BE2C (cell line): ENCODE data around the gene ZNF675.
"Not testable (repeated sequence)": the region's sequence is repeated elsewhere in the genome, so short reads cannot be mapped to it uniquely, and the experiment has no call there.

Experiments used
- DNase-seq: peaks from one replicate; pipeline ENCODE4 v3.0.0-alpha.2; 2020
- H3K27me3 ChIP-seq: fragments of 250-450 bp; sonication (Bioruptor Pico); 2 replicates; pipeline ENCODE4 v1.5.1; 2020; ENCODE audit warnings: mild to moderate bottlenecking
- H3K36me3 ChIP-seq: fragments of 250-450 bp; sonication (Bioruptor Pico); 2 replicates; pipeline ENCODE4 v1.5.1; 2020; ENCODE audit warnings: mild to moderate bottlenecking
- H3K4me1 ChIP-seq: fragments of 250-450 bp; sonication (Bioruptor Pico); 2 replicates; pipeline ENCODE4 v1.5.1; 2020
- H3K4me3 ChIP-seq: 2 replicates; pipeline ENCODE4 v1.5.1; 2011; ENCODE audit warnings: low read depth, low read length
- H3K9me3 ChIP-seq: fragments of 250-450 bp; sonication (Bioruptor Pico); 2 replicates; pipeline ENCODE4 v1.5.1; 2020
- TF ChIP-seq, protein P1 (sequence below): IDR thresholded peaks from 2 replicates; pipeline ENCODE4 v1.5.1; 2012; ENCODE audit warnings: mild to moderate bottlenecking, low read depth, low read length

ZNF675 gene

DNA sequence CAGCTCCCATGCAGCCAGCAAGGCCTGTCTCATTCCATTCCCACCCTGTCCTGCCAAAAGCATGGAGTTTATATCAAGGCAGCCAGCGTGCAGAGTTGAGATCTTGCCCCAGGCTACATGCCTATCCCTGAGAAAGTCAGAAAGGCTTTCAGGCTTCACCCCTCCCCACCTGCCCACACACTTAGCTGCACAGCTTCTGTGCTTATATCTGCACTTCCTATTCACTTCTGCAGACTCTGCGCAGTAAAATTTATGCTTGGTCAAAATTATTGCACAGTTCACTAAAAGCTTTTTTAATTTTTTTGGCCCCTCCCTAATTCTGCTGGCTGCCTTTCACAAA is 12.5 kb upstream of the ZNF675 start:
- H3K36me3 ChIP-seq: no peaks in the 10 kb centered on the region
- no peak for DNase-seq
- no peaks in the 10 kb centered on the region for H3K9me3 ChIP-seq
- TF ChIP-seq, protein P1, sequence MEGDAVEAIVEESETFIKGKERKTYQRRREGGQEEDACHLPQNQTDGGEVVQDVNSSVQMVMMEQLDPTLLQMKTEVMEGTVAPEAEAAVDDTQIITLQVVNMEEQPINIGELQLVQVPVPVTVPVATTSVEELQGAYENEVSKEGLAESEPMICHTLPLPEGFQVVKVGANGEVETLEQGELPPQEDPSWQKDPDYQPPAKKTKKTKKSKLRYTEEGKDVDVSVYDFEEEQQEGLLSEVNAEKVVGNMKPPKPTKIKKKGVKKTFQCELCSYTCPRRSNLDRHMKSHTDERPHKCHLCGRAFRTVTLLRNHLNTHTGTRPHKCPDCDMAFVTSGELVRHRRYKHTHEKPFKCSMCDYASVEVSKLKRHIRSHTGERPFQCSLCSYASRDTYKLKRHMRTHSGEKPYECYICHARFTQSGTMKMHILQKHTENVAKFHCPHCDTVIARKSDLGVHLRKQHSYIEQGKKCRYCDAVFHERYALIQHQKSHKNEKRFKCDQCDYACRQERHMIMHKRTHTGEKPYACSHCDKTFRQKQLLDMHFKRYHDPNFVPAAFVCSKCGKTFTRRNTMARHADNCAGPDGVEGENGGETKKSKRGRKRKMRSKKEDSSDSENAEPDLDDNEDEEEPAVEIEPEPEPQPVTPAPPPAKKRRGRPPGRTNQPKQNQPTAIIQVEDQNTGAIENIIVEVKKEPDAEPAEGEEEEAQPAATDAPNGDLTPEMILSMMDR: no peak
- H3K4me1 ChIP-seq: no peaks in the 10 kb centered on the region
- H3K27me3 ChIP-seq: no peaks in the 10 kb centered on the region
- no peak overlapping the region for H3K4me3 ChIP-seq

- Histone ChIP-seq H3K27me3 (no peaks in the 10 kb centered on the region), H3K36me3 (no peaks in the 10 kb centered on the region), H3K9me3 (no peaks in the 10 kb centered on the region), H3K4me3 (no peak overlapping the region; the same call in 1 of the 2 replicates), H3K4me1 (no peaks in the 10 kb centered on the region)
- TF ChIP-seq, protein P1: no peak
- DNase-seq: peak; percentile 41
These were observed 11.9 kb upstream of the ZNF675 start for GRCh38 chr19:23698711-23699520.

GRCh38 chr19:23692937-23693336 is 5.9 kb upstream of the ZNF675 start:
- H3K36me3 ChIP-seq, H3K4me3 ChIP-seq, DNase-seq, H3K9me3 ChIP-seq, H3K4me1 ChIP-seq, H3K27me3 ChIP-seq: not testable (repeated sequence)

- Histone ChIP-seq H3K36me3 (peaks cover 6% of the 10 kb centered on the region), H3K4me1 (no peaks in the 10 kb centered on the region), H3K4me3 (no peak overlapping the region), H3K27me3 (no peaks in the 10 kb centered on the region), H3K9me3 (no peaks in the 10 kb centered on the region)
- TF ChIP-seq, protein P1: no peak
- no peak for DNase-seq
These were observed 13.9 kb downstream of the ZNF675 start for GRCh38 chr19:23673132-23673531.

GRCh38 chr19:23668606-23669005 is 18.4 kb downstream of the ZNF675 start:
- not testable (repeated sequence) for H3K9me3 ChIP-seq, DNase-seq, H3K4me3 ChIP-seq, H3K4me1 ChIP-seq, H3K27me3 ChIP-seq, H3K36me3 ChIP-seq

GRCh38 chr19:23665651-23666410 is 21.2 kb downstream of the ZNF675 start:
- H3K9me3 ChIP-seq: no peaks in the 10 kb centered on the region
- H3K27me3 ChIP-seq: no peaks in the 10 kb centered on the region
- no peak for DNase-seq
- H3K36me3 ChIP-seq: peaks cover 23% of the 10 kb centered on the region
- H3K4me3 ChIP-seq: no peak overlapping the region
- no peaks in the 10 kb centered on the region for H3K4me1 ChIP-seq
- TF ChIP-seq, protein P1: no peak

DNA sequence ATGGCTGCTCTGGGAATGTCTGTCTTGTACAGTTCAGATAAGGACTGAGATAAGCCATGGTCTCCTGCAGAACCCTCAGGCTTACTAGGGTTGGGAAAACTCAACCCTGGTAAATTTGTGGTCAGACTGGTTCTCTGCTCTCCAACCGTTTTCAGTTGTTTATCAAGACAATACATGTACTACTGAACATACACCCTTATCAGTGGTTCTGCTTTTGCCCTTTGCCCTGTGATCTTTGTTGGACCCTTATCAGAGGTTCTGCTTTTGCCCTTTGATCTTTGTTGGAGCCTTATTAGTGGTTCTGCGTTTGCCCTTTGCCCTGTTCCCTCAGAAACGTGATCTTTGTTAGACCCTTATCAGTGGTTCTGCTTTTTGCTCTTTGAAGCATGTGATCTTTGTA is 37.2 kb downstream of the ZNF675 start:
- H3K27me3 ChIP-seq, H3K4me1 ChIP-seq, DNase-seq, H3K4me3 ChIP-seq, H3K9me3 ChIP-seq: not testable (repeated sequence)
- H3K36me3 ChIP-seq: peaks cover 15% of the 10 kb centered on the region
